Stimulated activated CD4-positive, alpha-beta T cell treated with anti-CD3 and anti-CD28 coated beads, Interleukin-12 subunit alpha, Interleukin-12 subunit beta, amount 100 ng/mL, for 24 hours (primary cell): ENCODE data around the gene SLC5A2.
"Not testable (repeated sequence)": the region's sequence is repeated elsewhere in the genome, so short reads cannot be mapped to it uniquely, and the experiment has no call there.

Experiments used
- DNase-seq, 2 experiments: peaks; one replicate each; pipeline ENCODE4 v3.0.0-alpha.2; 2020; ENCODE audit warnings: low read depth in 2 of 2

SLC5A2 gene

GRCh38 chr16:31483081-31483480 is at the start of gene SLC5A2:
Gene SLC5A2, plus strand, starts transcription at chr16:31483123. Its CDS starts 14 bp downstream, at chr16:31483137.
- DNase-seq: no peak

- no peak for DNase-seq
These were observed 47.3 kb upstream of the SLC5A2 start for GRCh38 chr16:31435341-31436220.

GRCh38 chr16:31436221-31437045 is 46.5 kb upstream of the SLC5A2 start:
- no peak for DNase-seq

GRCh38 chr16:31438414-31438813 is 44.5 kb upstream of the SLC5A2 start:
- DNase-seq: no peak

GRCh38 chr16:31439023-31439422 is 43.9 kb upstream of the SLC5A2 start:
- DNase-seq: not testable (repeated sequence)

GRCh38 chr16:31439519-31439918 is 43.4 kb upstream of the SLC5A2 start:
- no peak for DNase-seq

- no peak for DNase-seq
These were observed 42.3 kb upstream of the SLC5A2 start for GRCh38 chr16:31440516-31441184.

- DNase-seq: no peak
These were observed 41.0 kb upstream of the SLC5A2 start for GRCh38 chr16:31441956-31442355.

- not testable (repeated sequence) for DNase-seq
These were observed 37.0 kb upstream of the SLC5A2 start for GRCh38 chr16:31445931-31446330.

GRCh38 chr16:31451201-31451600 is 31.7 kb upstream of the SLC5A2 start:
- DNase-seq: no peak

GRCh38 chr16:31451681-31452351 is 31.1 kb upstream of the SLC5A2 start:
- DNase-seq: no peak

- no peak for DNase-seq
These were observed 30.3 kb upstream of the SLC5A2 start for GRCh38 chr16:31452631-31453106.

GRCh38 chr16:31453255-31454204 is 29.4 kb upstream of the SLC5A2 start:
- no peak for DNase-seq

- DNase-seq: no peak
These were observed 27.2 kb upstream of the SLC5A2 start for GRCh38 chr16:31455601-31456314.

- no peak for DNase-seq
These were observed 25.9 kb upstream of the SLC5A2 start for GRCh38 chr16:31456988-31457360.

GRCh38 chr16:31458073-31458843 is 24.7 kb upstream of the SLC5A2 start:
- DNase-seq: no peak

GRCh38 chr16:31458844-31459686 is 23.9 kb upstream of the SLC5A2 start, which contains the start of gene ARMC5:
Gene ARMC5, plus strand, starts transcription at chr16:31459501. Its CDS starts 24 bp downstream, at chr16:31459525.
- peak; percentile 95 to 96 for DNase-seq
